CD4-positive, alpha-beta T cell (primary cell): ENCODE measurements around the gene LZIC. TPM values are rescaled to one million over a fixed set of nuclear protein-coding genes. Genes with fewer than 3 reads are reported as not detected.

Experiments
- ATAC-seq: fragments of 200-7000 bp; cut with Tn5 transposase; one replicate; pipeline ENCODE4 v1.10.0; 2022; ENCODE audit warnings: mild to moderate bottlenecking; ENCODE audit not compliant: poor library complexity
- CTCF ChIA-PET: fragments of 350-600 bp; sonication (Branson Sonifier 250); formaldehyde crosslinking; loops from one replicate; lab custom pipeline; 2021; ENCODE audit warnings: antibody characterized with exemption, inconsistent platforms; lab: Charles Lee
- POLR2A ChIA-PET: fragments of 350-600 bp; sonication (Branson Sonifier 250); formaldehyde crosslinking; loops from one replicate; lab custom pipeline; 2021; ENCODE audit warnings: antibody characterized with exemption, inconsistent platforms; lab: Charles Lee
- DNase-seq, 14 experiments: peaks; one replicate each; pipeline ENCODE4 v3.0.0-alpha.2; 2013 to 2020; ENCODE audit warnings: mixed read lengths in 2 of 14
- H3K27ac ChIP-seq, 2 donors: one replicate each; pipeline versions ENCODE4 v1.5.1 to v1.7.0; 2013; ENCODE audit warnings: low read length in 2 of 2, low read depth in 1 of 2, mild to moderate bottlenecking in 1 of 2
- H3K27me3 ChIP-seq, 2 experiments: 1 replicate in 1 of 2; 2 replicates in 1 of 2; pipeline versions ENCODE4 v1.6.1 to v1.7.0; 2013; ENCODE audit warnings: low read length in 2 of 2, control low read depth in 1 of 2, mild to moderate bottlenecking in 1 of 2, moderate library complexity in 1 of 2; ENCODE audit not compliant: insufficient read depth in 2 of 2, control insufficient read depth in 1 of 2
- H3K36me3 ChIP-seq: one replicate; pipeline ENCODE4 v1.6.1; 2013; ENCODE audit warnings: low read length, control low read depth; ENCODE audit not compliant: insufficient read depth
- H3K4me1 ChIP-seq: one replicate; pipeline ENCODE4 v1.6.1; 2013; ENCODE audit warnings: low read length, control low read depth; ENCODE audit not compliant: insufficient read depth
- H3K4me3 ChIP-seq: one replicate; pipeline ENCODE4 v1.5.1; 2013; ENCODE audit warnings: mild to moderate bottlenecking, low read length, moderate library complexity
- H3K9me3 ChIP-seq, 2 experiments: 1 replicate in 1 of 2; 2 replicates in 1 of 2; pipeline versions ENCODE4 v1.6.1 to v1.7.0; 2013; ENCODE audit warnings: low read length in 2 of 2, mild to moderate bottlenecking in 2 of 2, control low read depth in 1 of 2, moderate library complexity in 1 of 2; ENCODE audit not compliant: control insufficient read depth in 1 of 2, insufficient read depth in 1 of 2
- H3K27ac Mint-ChIP-seq: one replicate; pipeline ENCODE4 v1.8.0; 2020; ENCODE audit warnings: mixed read lengths
- H3K27me3 Mint-ChIP-seq: one replicate; pipeline ENCODE4 v1.8.0; 2021; ENCODE audit warnings: mixed read lengths
- H3K36me3 Mint-ChIP-seq: one replicate; pipeline ENCODE4 v1.8.0; 2021; ENCODE audit warnings: low read depth, mixed read lengths
- H3K4me1 Mint-ChIP-seq: one replicate; pipeline ENCODE4 v1.8.0; 2021; ENCODE audit warnings: low read depth, mixed read lengths
- H3K4me3 Mint-ChIP-seq: one replicate; pipeline ENCODE4 v1.8.0; 2020; ENCODE audit warnings: mild to moderate bottlenecking, mixed read lengths
- H3K9me3 Mint-ChIP-seq: one replicate; pipeline ENCODE4 v1.8.0; 2020; ENCODE audit warnings: mixed read lengths
- CTCF ChIP-seq: fragments of 200-600 bp; IDR thresholded peaks from one replicate; pipeline ENCODE4 v1.8.0; 2022; ENCODE audit warnings: antibody characterized with exemption, mild to moderate bottlenecking
- intact Hi-C, 2 experiments: fragments of 100-400 bp; cut with DNase I in 1 of 2; cut with micrococcal nuclease in 1 of 2; formaldehyde crosslinking; loops; one replicate each; pipeline versions ENCODE4 v1.15.1 to v1.9.0; 2023 to 2025; cut with DNase I, micrococcal nuclease
- polyA plus RNA-seq, 2 donors: library from polyadenylated mRNA; unstranded; fragments of 120-200 nt; gene quantifications; one replicate each; pipeline ENCODE4 v1.2.1, GENCODE V29; 2013
- total RNA-seq, 174 experiments: library from RNA in 2 of 174; stranded (reverse) in 2 of 174; gene quantifications; one replicate each; pipeline ENCODE4 v1.2.3 and lab custom pipeline; 2021 to 2026

LZIC gene
- total RNA-seq (10 to 100 TPM; 16.0 to 18.1 TPM), total RNA-seq (lab: John Stamatoyannopoulos, UW) (22.7 to 76.2 (median 53.6) reads per million in 172 experiments)
- polyA plus RNA-seq (2013, experiment 1 of 2) = 35.2 TPM
- 29.0 TPM for polyA plus RNA-seq (2013, experiment 2 of 2)

DNA sequence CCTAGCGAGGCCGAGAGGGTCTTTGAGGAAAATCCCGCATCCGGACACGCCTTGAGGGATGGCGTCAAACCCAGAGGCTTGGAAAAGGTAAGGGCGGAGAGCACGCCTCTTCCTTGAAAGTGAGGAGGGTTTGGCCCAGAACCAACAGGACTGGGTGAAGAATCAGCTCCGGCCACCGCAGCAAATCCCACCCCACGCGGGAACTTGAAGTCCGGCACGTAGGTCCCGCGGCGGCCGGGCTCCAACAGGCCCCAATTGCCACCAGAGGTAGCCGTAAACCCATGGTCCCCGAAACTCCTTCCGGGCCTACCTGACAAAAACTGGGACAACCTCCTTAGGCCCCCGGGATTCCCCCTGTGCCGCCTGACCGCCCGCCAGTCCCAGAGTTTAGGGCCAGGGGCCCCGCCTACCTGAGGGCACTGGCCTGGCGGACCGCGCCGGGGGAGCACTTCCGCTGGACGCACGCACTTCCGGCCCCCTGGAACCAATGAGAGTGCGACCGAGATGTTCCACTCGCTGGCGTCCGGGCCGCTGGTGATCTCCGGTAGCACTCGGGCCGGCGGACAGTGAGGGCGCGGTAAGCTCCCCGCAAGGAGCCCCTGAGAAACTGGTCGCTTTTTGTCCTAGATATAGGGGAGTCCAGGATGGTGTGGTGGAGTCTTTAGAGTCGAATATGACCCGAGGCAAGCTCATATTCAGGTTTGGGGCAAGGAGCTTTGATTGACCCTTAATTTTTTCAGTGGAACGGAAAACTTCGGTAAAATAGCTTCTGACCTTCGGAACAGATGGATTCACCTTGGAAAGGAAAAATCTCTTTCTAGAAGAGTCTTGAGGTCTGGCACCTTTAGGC is at the start of gene LZIC, which contains the start of gene NMNAT1:
LZIC (minus strand) TSS at position 453 of the 850 bp plus-strand sequence. CDS start 6,772 bp downstream, outside the sequence.
NMNAT1 (plus strand) TSS at position 537 of the 850 bp plus-strand sequence. CDS start 28,599 bp downstream, outside the sequence.
- peaks cover 12% of the 10 kb centered on the region for H3K36me3 ChIP-seq
- no peaks in the 10 kb centered on the region for H3K27me3 Mint-ChIP-seq
- H3K9me3 ChIP-seq = no peaks in the 10 kb centered on the region
- H3K27ac Mint-ChIP-seq = peak within 1 kb of the TSS; percentile 91
- ATAC-seq (peak; percentile 92), DNase-seq (peak; percentile 76 to 94 (median 85))
- H3K4me1 ChIP-seq = peaks cover 23% of the 10 kb centered on the region
- CTCF ChIA-PET = interaction anchor here (0.9 to 2.9 kb wide), 5 partner anchors 8 to 317 kb away, joined by 3 to 14 read pairs (median 3); no protein-coding TSS in a partner anchor
- H3K27me3 ChIP-seq = no peaks in the 10 kb centered on the region
- peaks cover 20% of the 10 kb centered on the region for H3K4me1 Mint-ChIP-seq
- no peaks in the 10 kb centered on the region for H3K9me3 Mint-ChIP-seq
- peaks cover 36% of the 10 kb centered on the region for H3K36me3 Mint-ChIP-seq
- H3K4me3 Mint-ChIP-seq = peak within 1 kb of the TSS; percentile 98
- intact Hi-C loops = loop anchor here (1.0 to 10.0 kb wide), 6 partner anchors 33 to 486 kb away; partner anchors contain the start of genes CTNNBIP1 (in 2 of the 2) and UBE4B (in 1 of the 2)
- peak within 1 kb of the TSS; percentile 73 to 90 for H3K27ac ChIP-seq
- POLR2A ChIA-PET = interaction anchor here (0.9 to 2.2 kb wide), 4 partner anchors 9 to 90 kb away, joined by 3 to 15 read pairs (median 4); partner anchors contain the start of genes CTNNBIP1 and UBE4B
- H3K4me3 ChIP-seq = peak within 1 kb of the TSS; percentile 99
- no peak for TF ChIP-seq CTCF

- H3K4me3 Mint-ChIP-seq = no peak overlapping the region
- H3K27ac Mint-ChIP-seq = no peak overlapping the region
- Histone ChIP-seq H3K36me3 (no peaks in the 10 kb centered on the region), H3K27ac (no peak overlapping the region), H3K9me3 (peaks cover 0 to 3% of the 10 kb centered on the region in 2 experiments), H3K4me1 (peaks cover 13% of the 10 kb centered on the region), H3K4me3 (no peak overlapping the region), H3K27me3 (peaks cover 10 to 14% of the 10 kb centered on the region in 2 experiments)
- ChIA-PET CTCF (no interaction called here), POLR2A (no interaction called here)
- H3K4me1 Mint-ChIP-seq = peaks cover 6% of the 10 kb centered on the region
- ATAC-seq = no peak
- TF ChIP-seq CTCF = no peak
- DNase-seq = no peak
- intact Hi-C loops = no loop called here
- H3K27me3 Mint-ChIP-seq = peaks cover 29% of the 10 kb centered on the region
- H3K9me3 Mint-ChIP-seq = no peaks in the 10 kb centered on the region
- no peaks in the 10 kb centered on the region for H3K36me3 Mint-ChIP-seq
Observed at GRCh38 chr1:9992910-9993309, 49.7 kb upstream of the LZIC start.

DNA sequence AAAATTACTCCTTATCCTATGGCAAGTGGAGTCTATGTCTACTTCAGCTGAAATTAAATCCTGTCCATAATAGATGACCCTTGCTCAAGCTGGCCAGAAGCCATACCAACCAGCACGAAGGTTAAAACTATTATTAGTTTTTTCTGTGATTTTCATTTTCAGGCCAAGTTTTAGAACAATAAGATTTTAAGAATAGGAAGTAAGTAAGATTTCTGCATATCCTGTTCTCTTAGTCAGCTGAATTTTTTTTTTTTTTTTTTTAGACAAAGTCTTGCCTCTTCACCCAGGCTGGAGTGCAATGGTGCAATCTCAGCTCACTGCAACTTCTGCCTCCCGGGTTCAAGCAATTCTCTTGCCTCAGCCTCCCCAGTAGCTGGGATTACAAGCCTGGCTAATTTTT is 47.8 kb upstream of the LZIC start:
- no peaks in the 10 kb centered on the region for H3K9me3 ChIP-seq
- ATAC-seq (no peak), DNase-seq (no peak)
- no peaks in the 10 kb centered on the region for H3K36me3 Mint-ChIP-seq
- H3K9me3 Mint-ChIP-seq = no peaks in the 10 kb centered on the region
- CTCF ChIA-PET = no interaction called here
- no peak overlapping the region for H3K27ac Mint-ChIP-seq
- peaks cover 0 to 4% of the 10 kb centered on the region in 2 experiments for H3K27me3 ChIP-seq
- H3K36me3 ChIP-seq = no peaks in the 10 kb centered on the region
- no peaks in the 10 kb centered on the region for H3K4me1 ChIP-seq
- peaks cover 19% of the 10 kb centered on the region for H3K27me3 Mint-ChIP-seq
- TF ChIP-seq CTCF = no peak
- H3K4me3 ChIP-seq = no peak overlapping the region
- no peak overlapping the region for H3K4me3 Mint-ChIP-seq
- POLR2A ChIA-PET = no interaction called here
- intact Hi-C loops = no loop called here
- H3K4me1 Mint-ChIP-seq = no peaks in the 10 kb centered on the region
- H3K27ac ChIP-seq = no peak overlapping the region
